Activated T-helper 1 cell treated with Interleukin-2 at 50 U/mL for 16 hours (primary cell): ENCODE data around the gene RAB30.
"Not testable (repeated sequence)": the region's sequence is repeated elsewhere in the genome, so short reads cannot be mapped to it uniquely, and the experiment has no call there.

Source experiments
- DNase-seq: peaks from one replicate; pipeline ENCODE4 v3.0.0-alpha.2; 2020; ENCODE audit warnings: low read depth

Gene RAB30

GRCh38 chr11:82981852-82982251 lies 89.8 kb downstream of the RAB30 start:
- no peak for DNase-seq

- DNase-seq, result no peak
Observed at GRCh38 chr11:82980947-82981346, 90.8 kb downstream of the RAB30 start.

- DNase-seq, result no peak
Observed at GRCh38 chr11:82980292-82980691, 91.4 kb downstream of the RAB30 start.

- DNase-seq, result no peak
Observed at GRCh38 chr11:82979824-82980223, 91.9 kb downstream of the RAB30 start.

- DNase-seq, result no peak
Observed at GRCh38 chr11:82978422-82979099, 93.1 kb downstream of the RAB30 start.

- DNase-seq, result no peak
Observed at GRCh38 chr11:82976786-82977185, 94.9 kb downstream of the RAB30 start.

- DNase-seq, result no peak
Observed at GRCh38 chr11:82975882-82976281, 95.8 kb downstream of the RAB30 start.

- DNase-seq, result no peak
Observed at GRCh38 chr11:82974851-82975250, 96.8 kb downstream of the RAB30 start.

GRCh38 chr11:82974135-82974534 lies 97.6 kb downstream of the RAB30 start:
- no peak for DNase-seq

GRCh38 chr11:82972103-82972502 lies 99.6 kb downstream of the RAB30 start:
- no peak for DNase-seq

- not testable (repeated sequence) for DNase-seq
Observed at GRCh38 chr11:82971519-82971946, 100.2 kb downstream of the RAB30 start.

GRCh38 chr11:82970507-82971083 lies 101.1 kb downstream of the RAB30 start:
- not testable (repeated sequence) for DNase-seq

GRCh38 chr11:82969811-82970210 lies 101.9 kb downstream of the RAB30 start:
- DNase-seq, result no peak

GRCh38 chr11:82967381-82967780 lies 104.3 kb downstream of the RAB30 start:
- DNase-seq, result no peak

- not testable (repeated sequence) for DNase-seq
Observed at GRCh38 chr11:82962021-82962420, 109.7 kb downstream of the RAB30 start.

GRCh38 chr11:82960779-82961143 lies 110.9 kb downstream of the RAB30 start:
- no peak for DNase-seq

GRCh38 chr11:82959987-82960778 lies 111.5 kb downstream of the RAB30 start:
- DNase-seq, result no peak

- peak; percentile 66 for DNase-seq
Observed at GRCh38 chr11:82955736-82956453, 115.8 kb downstream of the RAB30 start.

- not testable (repeated sequence) for DNase-seq
Observed at GRCh38 chr11:82950502-82950901, 121.2 kb downstream of the RAB30 start.

- no peak for DNase-seq
Observed at GRCh38 chr11:82949352-82949751, 122.3 kb downstream of the RAB30 start.

GRCh38 chr11:82945682-82946081 lies 126.0 kb downstream of the RAB30 start:
- DNase-seq, result no peak

GRCh38 chr11:82945041-82945440 lies 126.7 kb downstream of the RAB30 start:
- not testable (repeated sequence) for DNase-seq
